Measurements from ENCODE around the gene C11orf71. TPM values are rescaled to one million over a fixed set of nuclear protein-coding genes. Genes with fewer than 3 reads are reported as not detected.

Gene C11orf71
- total RNA-seq, 1 donor from 2014 or later, result 9.3 TPM

DNA sequence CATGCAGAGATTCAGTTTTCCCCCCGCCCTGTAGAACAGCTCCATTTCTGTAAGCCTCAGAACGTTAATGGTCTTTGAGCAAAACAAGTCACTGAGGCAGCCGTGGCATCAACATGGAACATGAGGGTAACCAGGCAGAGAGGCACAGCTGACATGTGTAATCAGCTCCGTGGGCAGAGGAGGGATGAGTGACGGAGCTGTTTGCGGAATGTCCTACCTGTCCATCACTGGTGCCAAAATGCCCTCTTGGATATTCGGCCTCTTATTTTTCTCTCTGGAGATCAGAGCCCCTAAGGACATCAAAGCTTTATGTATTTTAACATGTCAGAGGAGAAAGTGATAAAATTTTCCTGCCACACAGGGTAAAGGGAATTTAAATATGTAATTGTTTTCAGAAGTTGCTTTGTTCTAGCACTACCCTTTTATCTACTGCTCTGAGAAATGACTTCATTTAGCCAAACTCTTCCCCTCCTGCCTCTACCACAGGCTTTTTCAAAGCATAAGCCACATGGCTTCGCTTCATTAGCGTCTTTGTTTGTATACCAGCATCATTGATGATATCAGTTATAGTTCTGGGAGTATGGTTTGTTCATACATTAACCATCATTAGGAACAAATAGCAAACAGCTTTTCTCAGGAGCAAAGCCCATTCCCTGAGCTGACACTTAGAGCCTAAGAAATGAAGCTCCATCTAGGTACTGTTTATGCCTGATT lies 32.9 kb downstream of the C11orf71 start:
- no peak for ATAC-seq
- DNase-seq (ENCODE audit: missing footprints), result no peak
- intact Hi-C loops (cut with DNase I), result no loop called here

DNA sequence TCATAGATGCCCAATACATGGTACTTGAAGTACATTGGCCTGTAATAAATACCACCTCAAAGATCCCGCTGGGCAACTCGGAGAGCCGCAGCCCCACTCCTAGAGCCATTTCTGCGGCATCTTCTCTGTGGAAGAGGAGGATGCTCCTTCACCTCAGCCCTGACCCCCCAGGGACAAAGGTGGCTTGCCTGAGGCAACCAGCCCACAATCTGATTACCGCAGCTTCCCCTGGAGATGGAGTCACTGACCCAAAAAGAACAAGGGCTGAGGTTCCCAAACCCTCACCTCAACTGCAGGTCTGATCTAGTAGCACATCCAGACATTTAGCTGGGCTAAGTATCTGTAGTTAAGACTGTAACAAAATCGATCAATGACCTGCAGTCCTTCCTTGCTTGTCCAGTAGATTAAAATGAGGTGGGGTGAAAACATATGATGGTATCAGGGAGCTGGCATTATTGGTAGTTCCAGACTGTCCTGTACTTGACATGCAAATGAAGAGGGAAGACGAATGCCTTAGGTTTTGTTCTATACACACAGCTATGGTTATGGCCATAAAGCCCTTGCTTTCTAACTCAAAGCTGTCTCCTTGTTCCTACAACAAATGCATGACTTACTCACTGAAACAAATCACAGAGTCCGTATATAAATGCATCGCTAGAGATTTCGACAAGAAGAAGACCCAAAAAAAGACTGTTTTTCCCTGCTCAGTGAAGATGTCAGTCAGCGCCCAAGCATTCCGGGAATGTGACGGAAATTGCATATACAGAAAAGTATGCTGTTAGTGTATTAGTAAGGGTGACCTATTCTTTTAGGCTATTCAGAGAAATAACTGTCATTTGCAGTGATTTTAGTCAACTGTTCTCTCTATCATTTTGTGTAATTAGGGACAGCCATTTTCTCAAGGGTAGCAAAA lies 33.7 kb downstream of the C11orf71 start:
- ATAC-seq, result no peak
- intact Hi-C loops (cut with DNase I), result no loop called here
- no peak for DNase-seq (ENCODE audit: missing footprints)

DNA sequence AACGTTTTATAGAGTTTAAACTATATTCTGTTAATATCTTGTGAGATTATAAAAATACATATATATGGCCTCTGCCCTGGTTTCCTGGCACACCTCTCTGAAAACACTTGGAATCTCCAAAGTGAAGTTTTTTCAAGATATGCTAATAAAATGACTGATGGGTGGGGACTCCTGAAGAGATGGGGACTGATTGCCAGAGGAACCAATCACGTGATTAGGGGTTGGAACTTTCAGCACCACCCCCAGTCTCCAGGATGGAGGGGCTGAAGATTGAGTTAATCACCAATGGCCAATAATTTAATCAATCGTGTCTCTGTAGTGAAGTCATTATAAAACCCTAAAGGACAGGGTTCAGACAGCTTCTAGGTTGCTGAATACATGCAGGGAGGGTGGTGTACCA lies 37.4 kb downstream of the C11orf71 start:
- ATAC-seq, result no peak
- DNase-seq (ENCODE audit: missing footprints), result no peak
- intact Hi-C loops (cut with DNase I), result no loop called here

DNA sequence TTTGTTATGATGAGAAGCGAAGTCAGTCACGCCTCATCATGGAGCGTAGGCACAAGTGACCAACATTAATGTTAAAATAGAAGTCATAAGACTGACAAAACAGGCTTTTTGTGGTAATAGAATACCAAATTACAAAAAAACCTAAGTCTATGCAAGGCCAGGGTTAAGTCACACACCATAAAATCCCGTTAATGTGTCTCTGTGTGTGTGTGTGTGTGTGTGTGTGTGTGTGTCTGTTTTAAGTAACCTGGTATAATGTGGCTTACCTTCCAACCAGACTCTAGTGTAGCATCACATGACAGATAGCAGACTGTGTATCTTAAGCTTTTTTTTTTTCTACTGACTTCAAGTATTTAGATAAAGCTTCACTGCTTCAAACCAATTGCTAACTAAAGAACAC lies 38.0 kb downstream of the C11orf71 start:
- ATAC-seq (no peak), DNase-seq (ENCODE audit: missing footprints) (no peak)
- intact Hi-C loops (cut with DNase I), result no loop called here

DNA sequence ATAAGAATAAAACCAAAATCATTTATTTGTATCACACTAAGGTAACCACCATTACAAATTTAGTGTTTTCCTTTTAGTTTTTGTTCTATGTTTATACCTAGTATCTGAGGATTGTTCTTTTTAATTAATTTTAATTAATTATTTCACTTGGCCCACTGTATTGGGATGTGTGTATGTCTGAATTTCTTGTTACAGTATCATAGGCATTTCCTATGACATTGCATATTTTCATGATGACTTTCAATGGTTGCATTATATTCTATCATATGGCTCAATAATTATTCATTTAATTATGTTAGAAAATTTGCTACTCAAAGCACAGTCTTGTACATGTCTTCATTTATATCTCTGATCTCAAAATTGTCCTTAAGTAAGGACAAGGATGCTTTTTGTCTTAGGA lies 41.0 kb downstream of the C11orf71 start:
- intact Hi-C loops (cut with DNase I), result no loop called here

DNA sequence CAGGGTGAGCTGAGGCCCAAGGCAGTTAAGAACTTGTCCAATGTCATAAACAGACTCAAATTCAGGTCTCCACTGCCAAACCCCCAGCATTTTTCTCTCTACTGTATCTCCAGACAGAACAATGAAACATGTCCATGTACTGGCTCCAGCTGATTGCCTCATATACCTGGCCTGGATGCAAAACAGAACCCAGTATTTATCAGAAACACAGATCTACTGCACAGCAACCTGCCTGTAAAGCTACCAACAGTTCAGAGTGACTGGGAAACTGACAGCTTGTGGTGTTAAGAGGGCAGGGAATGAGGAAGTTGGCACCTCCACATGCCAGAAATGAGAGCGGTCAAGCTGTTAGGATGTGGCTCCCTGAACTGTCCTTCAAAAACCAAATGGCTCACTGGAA lies 41.6 kb downstream of the C11orf71 start:
- DNase-seq (ENCODE audit: missing footprints) (no peak), ATAC-seq (no peak)
- intact Hi-C loops (cut with DNase I), result no loop called here

More for the DNA sequence above, 41.0 kb downstream of the C11orf71 start:
- ATAC-seq (no peak), DNase-seq (ENCODE audit: missing footprints) (no peak)

DNA sequence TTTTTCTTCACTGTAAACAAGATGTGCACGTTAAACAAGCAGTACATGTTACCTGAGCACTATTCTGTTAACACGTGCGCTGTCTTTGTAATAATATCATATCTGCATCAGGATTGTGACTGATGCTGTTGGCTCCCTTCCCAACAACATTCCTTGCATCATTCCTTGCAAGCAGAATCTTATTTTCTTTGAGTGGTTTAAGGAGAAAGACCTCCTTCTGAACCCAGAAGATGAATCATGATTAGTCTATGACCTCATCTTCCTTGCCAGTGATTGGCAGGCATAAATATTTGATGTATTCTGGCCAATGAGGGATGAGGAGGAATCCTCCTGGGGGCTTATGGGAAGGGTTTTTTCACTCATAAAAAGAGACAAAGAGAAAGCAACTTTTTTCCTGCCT lies 46.2 kb downstream of the C11orf71 start:
- DNase-seq (ENCODE audit: missing footprints) (no peak), ATAC-seq (no peak)
- intact Hi-C loops (cut with DNase I), result no loop called here

DNA sequence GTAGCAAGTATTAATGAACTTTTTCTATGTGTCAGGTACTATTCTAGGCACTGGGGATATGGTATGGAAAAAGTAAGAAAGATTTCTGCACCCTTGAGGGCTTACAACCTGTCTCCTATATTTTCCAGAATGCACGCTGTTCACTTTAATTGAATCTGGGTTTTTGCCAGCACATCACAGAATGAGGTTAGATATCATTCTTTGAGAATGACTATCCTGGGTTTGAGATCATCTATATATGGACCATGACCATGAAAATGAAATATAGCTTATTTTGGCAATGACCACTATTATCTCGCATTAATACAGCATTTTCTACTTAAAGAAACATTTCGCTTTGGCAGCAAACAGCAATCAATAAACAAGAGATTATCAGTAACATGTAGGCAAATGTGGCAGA lies 46.9 kb downstream of the C11orf71 start:
- DNase-seq (ENCODE audit: missing footprints), result no peak
- intact Hi-C loops (cut with DNase I), result no loop called here
- ATAC-seq, result no peak

DNA sequence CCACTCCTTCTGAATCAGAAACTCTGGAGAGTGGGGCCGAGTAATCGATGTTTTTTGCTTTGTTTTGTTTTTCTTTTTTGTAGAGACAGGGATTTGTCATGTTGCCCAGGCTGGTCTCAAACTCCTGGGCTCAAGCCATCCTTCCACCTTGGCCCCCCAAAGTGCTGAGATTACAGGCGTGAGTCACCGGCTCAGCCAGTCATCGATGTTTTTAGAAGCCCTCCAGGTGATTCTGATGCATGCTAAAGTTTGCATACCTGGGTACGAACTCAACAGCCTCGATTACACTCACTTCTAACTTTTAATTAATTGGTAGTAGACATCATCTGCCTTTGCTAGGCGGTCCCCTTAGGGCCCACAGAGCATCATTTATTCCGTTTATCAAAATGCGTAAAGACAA lies 50.3 kb downstream of the C11orf71 start:
- intact Hi-C loops (cut with DNase I), result no loop called here
- ATAC-seq (no peak), DNase-seq (ENCODE audit: missing footprints) (no peak)

Other genes with a start within 250 kb of the C11orf71 start
- gene NNMT, start 104.1 kb downstream of the C11orf71 start, total RNA-seq, result 44.0 TPM
- 19.6 TPM for gene RBM7, start 155 bp upstream of the C11orf71 start, total RNA-seq
- gene REXO2, start 39.0 kb upstream of the C11orf71 start, total RNA-seq, result 174 TPM
- gene NXPE1, start 159.4 kb upstream of the C11orf71 start, total RNA-seq, result not detected
- gene NXPE4, start 195.3 kb upstream of the C11orf71 start, total RNA-seq, result not detected